ENCODE results near the gene TNFAIP3. TPM values are rescaled to one million over a fixed set of nuclear protein-coding genes. Genes with fewer than 3 reads are reported as not detected.

The TNFAIP3 gene
- total and polyA plus RNA-seq, 7 donors = 11.4 to 49.9 (median 18.7) TPM

DNA sequence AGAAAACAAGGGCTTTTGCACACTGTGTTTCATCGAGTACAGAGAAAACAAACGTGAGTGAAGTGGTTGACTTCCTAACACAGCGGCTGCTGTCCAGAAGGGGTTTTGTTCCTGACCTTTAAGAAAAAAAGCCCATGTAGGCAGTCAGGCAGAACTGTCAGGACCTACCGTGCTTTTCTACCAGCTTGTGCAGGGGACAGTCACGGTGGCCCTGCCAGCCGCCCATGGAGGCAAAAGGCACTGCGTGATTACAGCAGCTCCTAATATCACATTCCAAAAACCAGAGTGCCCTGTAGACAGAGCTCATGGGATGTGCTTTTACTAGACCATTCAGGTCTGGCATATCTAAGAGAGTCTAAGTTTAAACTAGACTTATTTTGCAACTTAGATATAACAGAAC is 12.2 kb downstream of the TNFAIP3 start:
- WGBS, 2 donors = 83 to 91% methylated on average over 7 of the region's 7 CpGs
- TF ChIP-seq, protein P1, sequence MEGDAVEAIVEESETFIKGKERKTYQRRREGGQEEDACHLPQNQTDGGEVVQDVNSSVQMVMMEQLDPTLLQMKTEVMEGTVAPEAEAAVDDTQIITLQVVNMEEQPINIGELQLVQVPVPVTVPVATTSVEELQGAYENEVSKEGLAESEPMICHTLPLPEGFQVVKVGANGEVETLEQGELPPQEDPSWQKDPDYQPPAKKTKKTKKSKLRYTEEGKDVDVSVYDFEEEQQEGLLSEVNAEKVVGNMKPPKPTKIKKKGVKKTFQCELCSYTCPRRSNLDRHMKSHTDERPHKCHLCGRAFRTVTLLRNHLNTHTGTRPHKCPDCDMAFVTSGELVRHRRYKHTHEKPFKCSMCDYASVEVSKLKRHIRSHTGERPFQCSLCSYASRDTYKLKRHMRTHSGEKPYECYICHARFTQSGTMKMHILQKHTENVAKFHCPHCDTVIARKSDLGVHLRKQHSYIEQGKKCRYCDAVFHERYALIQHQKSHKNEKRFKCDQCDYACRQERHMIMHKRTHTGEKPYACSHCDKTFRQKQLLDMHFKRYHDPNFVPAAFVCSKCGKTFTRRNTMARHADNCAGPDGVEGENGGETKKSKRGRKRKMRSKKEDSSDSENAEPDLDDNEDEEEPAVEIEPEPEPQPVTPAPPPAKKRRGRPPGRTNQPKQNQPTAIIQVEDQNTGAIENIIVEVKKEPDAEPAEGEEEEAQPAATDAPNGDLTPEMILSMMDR (IDR thresholded peaks at IDR 0.05) = no peak
- TF ChIP-seq POLR2A (IDR thresholded peaks at IDR 0.05) (no peak), EP300 (IDR thresholded peaks at IDR 0.05) (no peak)
- DNase-seq = no peak
- peaks cover 0 to 25% (median 19%) of the 10 kb centered on the region in 4 donors for H3K4me1 ChIP-seq
- H3K27ac ChIP-seq = peak overlapping the region; percentile 37 to 56 (median 49)
- intact Hi-C loops (cut with DNase I) = loop anchor here (10.0 kb wide), 2 partner anchors 226 to 664 kb away; partner anchors contain the start of genes IFNGR1 and PERP
- no peak overlapping the region for H3K4me3 ChIP-seq
- H3K9me3 ChIP-seq = no peaks in the 10 kb centered on the region
- peaks cover 70 to 92% (median 74%) of the 10 kb centered on the region in 4 donors for H3K36me3 ChIP-seq
- H3K27me3 ChIP-seq = no peaks in the 10 kb centered on the region

DNA sequence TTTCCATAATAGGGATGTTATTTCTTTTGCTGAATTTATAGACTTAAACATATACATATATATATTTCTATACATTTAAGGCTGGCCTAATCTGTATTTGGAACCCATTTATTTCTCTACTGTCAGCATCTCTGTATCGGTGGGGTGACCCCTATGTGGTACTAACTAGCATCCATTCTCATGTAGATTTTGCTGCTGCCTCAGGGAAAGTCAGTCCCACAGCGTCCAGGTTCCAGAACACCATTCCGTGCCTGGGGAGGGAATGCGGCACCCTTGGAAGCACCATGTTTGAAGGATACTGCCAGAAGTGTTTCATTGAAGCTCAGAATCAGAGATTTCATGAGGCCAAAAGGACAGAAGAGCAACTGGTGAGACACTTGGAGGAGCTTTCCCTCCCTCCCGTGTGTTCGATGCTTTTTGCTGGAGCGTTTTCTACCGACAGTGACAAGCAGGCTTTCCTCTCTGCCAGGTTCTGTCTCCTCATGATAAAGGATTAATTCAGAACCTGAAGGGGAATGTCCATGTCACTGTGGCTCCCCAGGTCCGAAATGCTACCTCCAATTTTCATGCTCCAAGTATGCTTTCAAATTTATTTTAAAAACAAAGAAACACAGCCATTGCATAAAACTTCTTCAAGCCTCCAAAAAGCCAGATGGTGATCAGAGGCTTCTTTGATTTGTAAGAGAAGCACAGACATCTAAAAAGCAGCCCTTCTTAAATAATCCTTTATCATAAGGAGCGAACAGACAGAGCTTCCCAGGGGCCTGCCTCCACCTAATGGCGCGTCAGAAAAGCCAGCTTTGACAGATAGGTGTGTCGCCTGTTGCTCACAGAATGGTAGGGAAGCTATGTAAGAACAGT is 13.1 kb downstream of the TNFAIP3 start:
- Histone ChIP-seq H3K27me3 (no peaks in the 10 kb centered on the region), H3K36me3 (peaks cover 64 to 84% (median 69%) of the 10 kb centered on the region in 4 donors), H3K9me3 (no peaks in the 10 kb centered on the region), H3K4me1 (peaks cover 0 to 21% (median 16%) of the 10 kb centered on the region in 4 donors), H3K27ac (peak overlapping the region in 3 of 4 donors; percentile 47 to 56 (median 51)), H3K4me3 (no peak overlapping the region)
- intact Hi-C loops (cut with DNase I) = loop anchor here (10.0 kb wide), 2 partner anchors 225 to 665 kb away; partner anchors contain the start of genes IFNGR1 and PERP
- no peak for DNase-seq
- TF ChIP-seq POLR2AphosphoS5 (IDR thresholded peaks at IDR 0.05) (no peak), EP300 (IDR thresholded peaks at IDR 0.05) (no peak), POLR2A (IDR thresholded peaks at IDR 0.05) (no peak)
- TF ChIP-seq, protein P1 (IDR thresholded peaks at IDR 0.05) = no peak
- WGBS, 2 donors = 92 to 96% methylated on average over 13 of the region's 13 CpGs

DNA sequence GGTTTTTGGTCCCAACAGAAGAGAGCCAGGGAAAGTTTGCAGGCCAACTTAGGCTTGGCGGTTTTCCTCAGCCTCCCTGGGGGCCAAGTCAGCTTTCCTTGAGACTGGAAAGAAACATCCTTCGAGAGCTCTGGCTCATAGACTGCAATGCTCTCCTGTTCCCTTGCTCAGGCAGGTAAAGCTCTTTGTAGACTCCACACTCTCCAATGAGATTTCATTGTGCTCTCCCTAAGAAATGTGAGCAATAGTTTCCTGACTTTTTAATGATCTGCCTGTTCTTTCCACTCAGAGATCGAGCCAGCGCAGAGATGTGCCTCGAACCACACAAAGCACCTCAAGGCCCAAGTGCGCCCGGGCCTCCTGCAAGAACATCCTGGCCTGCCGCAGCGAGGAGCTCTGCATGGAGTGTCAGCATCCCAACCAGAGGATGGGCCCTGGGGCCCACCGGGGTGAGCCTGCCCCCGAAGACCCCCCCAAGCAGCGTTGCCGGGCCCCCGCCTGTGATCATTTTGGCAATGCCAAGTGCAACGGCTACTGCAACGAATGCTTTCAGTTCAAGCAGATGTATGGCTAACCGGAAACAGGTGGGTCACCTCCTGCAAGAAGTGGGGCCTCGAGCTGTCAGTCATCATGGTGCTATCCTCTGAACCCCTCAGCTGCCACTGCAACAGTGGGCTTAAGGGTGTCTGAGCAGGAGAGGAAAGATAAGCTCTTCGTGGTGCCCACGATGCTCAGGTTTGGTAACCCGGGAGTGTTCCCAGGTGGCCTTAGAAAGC is 13.9 kb downstream of the TNFAIP3 start:
- H3K27ac ChIP-seq = peak overlapping the region in 1 of 4 donors; percentile 51
- H3K4me3 ChIP-seq = no peak overlapping the region
- H3K4me1 ChIP-seq = peaks cover 0 to 21% (median 16%) of the 10 kb centered on the region in 4 donors
- H3K27me3 ChIP-seq = no peaks in the 10 kb centered on the region
- peaks cover 57 to 76% (median 61%) of the 10 kb centered on the region in 4 donors for H3K36me3 ChIP-seq
- no peak for TF ChIP-seq POLR2A (IDR thresholded peaks at IDR 0.05)
- no peak for TF ChIP-seq EP300 (IDR thresholded peaks at IDR 0.05)
- TF ChIP-seq POLR2AphosphoS5 (IDR thresholded peaks at IDR 0.05) = no peak
- TF ChIP-seq, protein P1 (IDR thresholded peaks at IDR 0.05) = no peak
- WGBS, 2 donors = 89 to 93% methylated on average over 21 of the region's 21 CpGs
- intact Hi-C loops (cut with DNase I) = no loop called here
- H3K9me3 ChIP-seq = no peaks in the 10 kb centered on the region
- DNase-seq = peak; percentile 61

DNA sequence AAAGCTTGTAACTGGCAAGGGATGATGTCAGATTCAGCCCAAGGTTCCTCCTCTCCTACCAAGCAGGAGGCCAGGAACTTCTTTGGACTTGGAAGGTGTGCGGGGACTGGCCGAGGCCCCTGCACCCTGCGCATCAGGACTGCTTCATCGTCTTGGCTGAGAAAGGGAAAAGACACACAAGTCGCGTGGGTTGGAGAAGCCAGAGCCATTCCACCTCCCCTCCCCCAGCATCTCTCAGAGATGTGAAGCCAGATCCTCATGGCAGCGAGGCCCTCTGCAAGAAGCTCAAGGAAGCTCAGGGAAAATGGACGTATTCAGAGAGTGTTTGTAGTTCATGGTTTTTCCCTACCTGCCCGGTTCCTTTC is 14.4 kb downstream of the TNFAIP3 start:
- Histone ChIP-seq H3K36me3 (peaks cover 51 to 70% (median 55%) of the 10 kb centered on the region in 4 donors), H3K4me3 (no peak overlapping the region), H3K27me3 (no peaks in the 10 kb centered on the region), H3K4me1 (peaks cover 0 to 21% (median 16%) of the 10 kb centered on the region in 4 donors), H3K9me3 (peaks cover 0 to 2% (median 0%) of the 10 kb centered on the region in 4 donors), H3K27ac (peak overlapping the region in 1 of 4 donors; percentile 34)
- TF ChIP-seq EP300 (IDR thresholded peaks at IDR 0.05) = no peak
- TF ChIP-seq, protein P1 (IDR thresholded peaks at IDR 0.05) = no peak
- no peak for TF ChIP-seq POLR2AphosphoS5 (IDR thresholded peaks at IDR 0.05)
- TF ChIP-seq POLR2A (IDR thresholded peaks at IDR 0.05) = no peak
- intact Hi-C loops (cut with DNase I) = no loop called here
- peak; percentile 58 for DNase-seq
- whole genome bisulfite sequencing, 2 donors = 88 to 90% methylated on average over 9 of the region's 9 CpGs
